Raji (cell line): ENCODE results near the gene RBBP8NL.

Experiments
- POLR2A ChIP-seq: IDR thresholded peaks from 2 replicates; pipeline ENCODE4 v1.6.1; 2011; ENCODE audit warnings: low read depth, low read length, control low read depth; ENCODE audit not compliant: insufficient read depth

Gene RBBP8NL

DNA sequence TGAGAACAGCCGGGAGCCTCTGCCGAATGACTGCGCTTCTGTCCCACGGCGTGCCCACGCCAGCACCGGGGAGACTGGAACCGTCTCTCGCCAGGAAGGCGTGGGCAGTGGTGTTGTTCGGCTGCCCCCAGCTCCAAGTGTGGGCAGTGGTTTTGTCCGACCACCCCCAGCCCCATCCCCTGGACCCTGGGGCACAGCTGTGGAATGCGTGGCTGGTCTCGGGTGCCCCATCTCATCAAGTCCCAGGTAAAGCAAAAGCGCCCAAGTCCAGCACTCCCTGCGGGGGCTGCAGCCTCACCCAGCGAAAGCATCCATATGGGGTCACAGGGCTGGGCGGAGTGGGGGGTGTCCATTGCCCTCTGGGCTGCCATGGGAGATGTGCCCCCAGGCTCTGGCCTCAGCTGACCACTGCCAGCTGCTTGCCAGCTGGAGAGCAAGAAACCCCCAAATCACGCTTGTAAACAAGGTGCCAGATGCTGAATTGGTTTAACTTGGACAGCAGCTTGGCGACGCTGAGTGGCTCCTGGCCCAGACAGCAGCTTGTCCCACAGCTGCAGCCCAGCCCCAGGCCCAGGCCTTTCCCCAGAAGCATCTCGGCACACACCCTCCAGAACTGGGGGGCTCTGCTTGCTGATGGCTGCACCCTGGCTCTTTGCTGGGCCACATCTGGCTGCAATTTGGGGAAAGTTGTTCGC is 24.7 kb downstream of the RBBP8NL start:
- TF ChIP-seq POLR2A = no peak

DNA sequence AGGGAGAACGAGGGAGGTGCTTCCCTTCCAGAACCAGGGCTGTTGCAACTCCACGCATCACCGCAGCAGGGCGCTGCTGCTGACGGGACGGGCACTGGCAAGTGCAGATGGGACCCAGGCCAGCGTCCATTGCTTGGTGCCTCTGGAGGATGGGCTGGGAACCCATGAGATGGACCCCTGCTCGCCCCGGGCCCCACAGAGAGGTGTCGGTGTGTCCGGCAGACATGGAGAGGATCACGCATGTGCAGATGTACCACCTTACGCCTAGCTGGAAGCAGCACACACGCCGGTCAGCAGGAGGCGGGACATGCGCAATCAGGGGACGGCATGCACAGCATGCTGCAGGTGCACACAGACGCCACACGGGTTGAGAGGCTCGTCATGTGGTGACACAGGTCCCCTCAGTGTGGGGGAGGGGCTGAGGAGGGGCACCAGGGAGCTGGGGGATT is 26.0 kb downstream of the RBBP8NL start:
- TF ChIP-seq POLR2A = no peak

DNA sequence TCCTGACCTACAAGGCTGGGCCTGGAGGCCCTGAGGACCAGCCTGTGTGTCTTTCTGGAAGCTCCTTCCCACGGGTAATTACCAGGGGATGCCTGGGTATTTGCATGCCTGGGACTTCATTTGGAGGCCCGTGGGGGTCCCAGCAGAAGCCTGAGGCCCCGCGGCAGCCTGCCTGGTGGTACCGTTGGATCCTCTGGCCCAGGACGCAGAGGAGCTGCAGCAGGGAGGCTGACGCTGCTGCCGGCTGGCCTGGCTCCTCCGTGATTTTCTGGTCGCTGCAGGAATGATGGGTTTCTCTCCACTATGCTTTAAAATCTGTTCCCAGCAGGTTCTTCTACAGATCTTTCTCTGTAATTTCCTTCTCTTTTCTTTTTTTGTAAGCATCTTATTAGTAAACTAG is 26.8 kb downstream of the RBBP8NL start:
- no peak for TF ChIP-seq POLR2A

DNA sequence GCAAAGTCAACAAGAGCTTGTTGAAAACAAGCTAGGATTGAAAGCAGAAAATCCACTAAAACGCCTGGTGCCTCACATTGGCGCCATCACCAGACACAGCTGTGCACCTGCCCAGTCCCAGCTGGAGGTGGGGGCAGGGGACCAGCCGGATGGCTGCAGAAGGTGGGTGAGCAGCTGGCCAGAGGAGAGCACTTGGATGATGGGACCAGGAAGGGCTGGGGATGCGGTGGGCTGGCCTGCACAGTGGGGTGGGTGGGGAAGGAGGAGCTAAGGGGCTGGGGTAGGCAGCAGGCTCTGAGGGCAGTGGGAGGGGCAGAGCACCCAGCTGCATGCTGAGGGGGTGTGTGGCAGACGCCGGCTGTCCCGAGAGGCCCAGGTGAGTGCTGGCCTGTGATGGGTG is 27.3 kb downstream of the RBBP8NL start:
- no peak for TF ChIP-seq POLR2A

DNA sequence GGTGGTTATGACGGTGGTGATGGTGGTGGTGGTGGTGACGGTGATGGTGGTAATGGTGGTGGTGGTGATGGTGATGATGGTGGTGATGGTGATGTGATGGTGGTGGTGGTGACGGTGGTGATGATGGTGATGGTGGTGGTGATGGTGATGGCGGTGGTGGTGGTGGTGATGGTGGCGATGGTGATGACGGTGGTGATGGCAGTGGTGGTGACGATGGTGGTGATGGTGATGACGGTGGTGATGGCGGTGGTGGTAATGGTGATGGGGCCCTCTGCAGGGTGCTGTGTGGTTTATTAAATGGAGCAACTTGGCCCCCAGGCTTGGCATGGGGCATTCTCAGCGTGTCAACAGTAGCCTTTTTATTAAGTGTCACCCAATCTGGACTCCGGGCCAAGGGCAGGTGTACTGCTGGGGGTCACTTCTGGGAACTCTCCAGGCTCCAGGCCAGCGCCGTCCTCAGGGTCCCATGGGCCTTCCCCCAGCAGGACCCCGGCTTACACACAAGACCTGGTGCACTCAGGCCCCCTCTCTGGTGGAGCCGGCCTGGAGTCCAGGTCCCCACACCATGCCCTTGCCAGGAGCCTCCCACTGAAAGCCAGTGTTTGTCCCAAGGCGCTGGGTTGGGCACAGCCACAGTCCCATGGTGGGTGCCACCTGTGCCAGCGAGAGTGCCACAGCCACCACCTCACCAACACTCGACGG is 29.1 kb downstream of the RBBP8NL start:
- TF ChIP-seq POLR2A = no peak

DNA sequence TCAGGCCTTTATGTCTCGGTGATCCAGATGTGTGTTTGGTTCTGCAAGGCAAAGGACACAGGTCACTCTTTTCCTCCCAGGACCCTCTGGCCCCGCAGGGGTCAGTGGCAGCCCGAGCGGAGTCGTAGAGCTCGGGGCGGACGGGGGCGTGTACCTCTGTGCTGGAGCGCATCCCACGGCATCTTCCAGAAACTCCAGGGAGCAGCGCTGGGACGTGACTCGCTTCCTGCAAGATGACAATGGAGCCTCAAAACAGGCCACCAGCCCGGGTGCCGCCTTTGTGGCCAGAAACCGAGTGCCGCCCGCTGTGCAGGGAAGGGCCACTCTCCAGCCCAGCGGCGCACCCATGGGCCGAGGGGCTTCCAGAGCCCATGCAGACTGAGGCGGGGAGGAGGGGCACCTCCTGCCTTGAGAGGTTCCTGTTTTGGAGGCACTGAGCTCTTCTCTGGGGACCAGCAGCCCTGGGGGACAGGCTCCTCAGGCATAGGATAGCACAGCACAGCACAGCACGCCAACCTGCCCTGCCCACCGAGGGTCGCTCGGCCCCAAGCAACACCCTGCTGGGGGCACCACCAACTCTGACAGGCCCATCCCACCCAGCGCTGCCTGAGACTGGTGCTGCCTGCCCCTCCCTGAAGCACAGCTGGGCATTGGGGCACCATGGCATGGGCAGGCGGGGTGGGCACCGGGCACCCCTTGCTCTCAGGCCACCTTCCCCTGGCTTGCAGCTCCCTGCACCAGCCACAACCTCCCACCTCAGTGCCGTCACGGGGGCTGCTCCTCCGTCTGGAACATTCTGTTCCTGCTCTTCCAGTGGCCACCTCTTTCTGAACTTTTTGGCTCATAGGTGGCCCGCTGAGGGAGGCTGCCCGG is 30.7 kb downstream of the RBBP8NL start:
- no peak for TF ChIP-seq POLR2A

DNA sequence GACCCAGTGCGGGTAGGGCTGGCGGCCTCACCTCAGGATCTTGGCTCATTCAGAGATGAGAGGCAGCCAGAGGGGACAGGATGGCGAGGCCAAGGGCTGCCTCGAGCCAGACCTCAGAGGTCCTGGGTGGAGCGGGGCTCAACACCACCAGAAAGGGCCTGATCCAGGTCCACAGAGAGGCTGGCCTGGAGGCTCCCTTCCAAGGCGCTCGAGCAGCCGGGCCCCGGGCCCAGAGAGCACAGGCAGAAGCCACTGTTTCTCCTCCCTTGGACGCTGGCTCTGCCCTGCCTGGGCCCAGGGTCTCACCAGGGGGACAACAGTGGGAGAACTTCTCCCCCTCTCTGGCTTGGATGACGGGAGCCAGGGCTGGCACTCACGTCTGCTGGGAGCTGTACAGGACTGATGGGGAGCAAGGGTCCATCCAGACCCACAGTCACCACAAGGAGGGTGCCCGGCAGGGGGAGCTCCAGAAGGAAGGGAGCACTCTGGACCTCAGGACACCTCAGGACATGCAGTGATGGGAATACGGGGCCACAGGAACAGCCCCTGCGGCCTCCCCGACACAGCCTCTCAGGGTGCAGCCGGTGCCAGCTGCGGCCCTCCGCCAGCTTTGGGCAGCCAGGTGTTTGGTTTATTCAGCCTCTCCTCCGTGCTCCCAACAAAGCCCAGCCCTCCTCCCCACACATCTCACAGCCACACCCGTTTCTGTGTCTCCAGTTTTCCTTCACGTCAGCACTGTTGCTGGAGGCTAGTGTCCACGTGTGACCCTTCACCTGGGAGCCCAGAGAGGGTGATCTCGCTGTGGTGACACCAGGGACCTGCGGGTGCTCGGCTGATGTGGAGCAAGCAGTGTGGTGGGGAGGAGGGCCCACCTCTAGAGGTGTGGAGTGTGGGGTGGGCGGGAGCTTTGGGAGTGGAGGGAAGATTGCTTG is 31.8 kb downstream of the RBBP8NL start:
- TF ChIP-seq POLR2A = no peak

DNA sequence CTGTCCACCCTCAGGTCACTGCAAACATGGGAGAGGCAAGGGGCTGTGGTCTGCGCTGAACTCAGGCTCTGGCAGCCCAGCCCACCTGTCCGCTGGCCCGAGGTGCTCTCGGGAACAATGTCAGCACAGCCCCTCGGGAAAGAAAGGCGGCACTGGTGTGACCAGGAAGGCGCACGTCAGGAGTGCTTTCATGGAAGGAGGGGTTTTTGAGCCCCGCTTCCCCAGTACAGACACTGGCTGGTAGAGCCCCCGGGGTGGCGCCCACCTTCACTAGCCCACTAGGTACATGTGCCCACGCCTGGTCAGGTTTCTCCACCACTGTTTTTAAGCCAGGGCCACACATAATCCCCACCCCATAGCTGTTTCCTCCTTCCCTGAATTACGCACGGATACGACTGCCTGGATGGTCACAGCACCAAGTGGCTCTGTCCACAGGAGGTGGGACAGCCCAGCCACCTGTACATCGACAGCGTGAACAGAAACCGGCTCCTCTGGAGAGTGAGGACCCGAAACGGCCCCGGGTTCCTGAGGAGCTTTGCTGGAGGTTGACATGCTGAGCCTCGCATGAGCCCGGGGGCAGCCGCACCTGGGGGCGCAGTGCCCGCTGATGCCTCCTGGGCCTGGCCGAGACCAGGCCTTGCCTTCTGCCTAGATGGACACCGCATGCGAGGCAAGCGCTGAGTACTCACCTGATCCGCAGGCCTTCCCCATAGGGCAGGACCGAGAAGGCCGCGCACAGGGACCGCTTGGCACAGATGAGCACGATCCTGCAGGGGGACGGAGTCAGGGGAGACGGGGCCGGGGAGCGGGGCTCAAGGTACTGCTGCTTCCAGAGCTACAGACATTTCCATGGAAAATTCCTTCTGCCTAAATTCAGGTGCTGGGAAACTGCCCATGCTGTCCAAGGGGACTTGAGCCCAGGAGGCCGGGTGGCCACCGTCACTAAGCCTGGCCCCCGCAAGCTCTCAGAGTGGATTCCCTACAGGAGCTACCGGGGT is 32.8 kb downstream of the RBBP8NL start:
- TF ChIP-seq POLR2A = no peak

DNA sequence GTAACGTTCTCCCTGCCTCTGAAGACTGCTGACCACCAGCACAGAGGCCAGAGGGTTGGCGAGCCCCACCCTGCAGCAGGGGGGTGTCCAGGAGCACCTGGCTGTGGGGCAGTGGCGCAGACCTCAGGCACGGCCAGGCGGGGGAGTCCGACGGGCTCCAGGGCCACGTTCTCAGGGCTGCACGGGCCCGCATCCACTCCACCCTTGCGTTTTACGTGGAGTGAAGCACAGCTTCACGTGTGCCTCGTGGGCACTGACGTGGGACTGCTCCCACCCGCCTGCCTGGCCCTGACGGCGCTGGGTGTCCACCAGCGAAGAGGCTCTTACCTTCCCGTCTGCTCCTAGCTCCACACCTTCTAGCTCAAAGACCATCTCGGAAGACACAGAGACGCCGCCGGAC is 33.5 kb downstream of the RBBP8NL start:
- TF ChIP-seq POLR2A = no peak

DNA sequence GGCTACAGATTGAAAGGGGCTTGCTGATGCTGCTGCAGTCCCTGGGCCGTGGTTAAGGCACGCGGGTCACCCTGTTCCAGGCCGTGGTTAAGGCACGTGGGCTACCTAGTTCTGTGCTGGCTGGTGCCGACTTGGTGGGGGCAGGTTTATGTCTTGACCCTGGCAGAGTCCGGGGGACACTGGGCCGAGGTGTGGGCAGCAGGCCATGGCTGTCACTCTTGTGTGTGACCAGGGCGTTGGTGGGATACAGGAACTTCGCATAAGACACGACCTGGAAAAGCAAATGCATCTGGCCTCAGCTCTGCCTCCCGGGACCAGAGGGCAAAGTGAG is 34.0 kb downstream of the RBBP8NL start:
- no peak for TF ChIP-seq POLR2A

DNA sequence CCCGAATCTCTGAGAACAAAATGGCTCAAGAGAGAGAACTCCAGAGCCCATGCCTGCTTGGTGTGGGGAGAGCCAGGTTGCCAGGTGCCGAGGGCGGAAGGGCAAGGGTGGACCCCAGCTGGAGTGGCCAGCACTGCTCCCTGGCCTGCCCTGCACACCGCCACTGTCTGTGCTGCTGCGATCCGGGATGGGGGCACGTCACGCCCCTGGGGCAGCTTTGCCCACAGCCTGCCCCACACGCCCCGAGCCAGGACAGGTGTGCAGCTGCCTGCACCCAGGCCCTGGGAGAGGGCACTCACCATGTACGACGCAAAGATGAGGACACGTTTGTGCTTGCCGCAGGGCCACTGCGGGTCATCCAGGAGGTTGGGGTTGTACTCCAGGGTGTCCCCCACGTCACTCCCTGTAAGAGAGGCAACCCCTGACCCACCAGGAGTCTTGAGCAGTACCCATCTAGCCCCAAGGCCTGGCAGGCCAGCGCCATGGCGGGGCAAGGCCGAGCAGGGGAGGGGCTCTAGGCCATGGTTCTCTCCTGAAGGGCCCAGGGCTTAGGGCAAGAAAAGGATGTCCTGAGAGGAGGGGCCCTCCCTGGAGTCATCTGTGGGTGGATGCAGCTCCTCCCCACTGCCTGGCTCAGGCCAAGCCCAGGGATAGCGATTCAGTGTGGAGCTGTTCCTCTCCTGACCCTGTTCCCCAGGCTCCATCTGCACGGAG is 34.6 kb downstream of the RBBP8NL start:
- TF ChIP-seq POLR2A = no peak

DNA sequence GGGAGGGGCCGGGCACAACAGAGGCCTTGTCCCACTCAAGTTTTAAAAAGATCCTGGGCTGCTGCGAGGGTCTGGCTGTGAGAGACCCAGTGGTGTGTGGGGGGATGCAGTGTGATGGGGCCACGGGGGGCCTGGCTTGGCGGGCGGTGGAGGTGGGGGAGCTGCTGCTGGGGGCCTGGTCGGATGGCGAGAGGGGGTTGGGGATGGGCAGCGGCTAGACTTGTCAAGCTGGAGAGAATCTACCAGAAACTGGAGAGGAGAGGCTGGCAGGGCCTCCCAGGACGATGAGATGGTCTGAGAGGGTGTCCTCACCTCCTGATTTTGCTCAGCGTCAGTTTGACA is 35.3 kb downstream of the RBBP8NL start:
- TF ChIP-seq POLR2A = no peak

DNA sequence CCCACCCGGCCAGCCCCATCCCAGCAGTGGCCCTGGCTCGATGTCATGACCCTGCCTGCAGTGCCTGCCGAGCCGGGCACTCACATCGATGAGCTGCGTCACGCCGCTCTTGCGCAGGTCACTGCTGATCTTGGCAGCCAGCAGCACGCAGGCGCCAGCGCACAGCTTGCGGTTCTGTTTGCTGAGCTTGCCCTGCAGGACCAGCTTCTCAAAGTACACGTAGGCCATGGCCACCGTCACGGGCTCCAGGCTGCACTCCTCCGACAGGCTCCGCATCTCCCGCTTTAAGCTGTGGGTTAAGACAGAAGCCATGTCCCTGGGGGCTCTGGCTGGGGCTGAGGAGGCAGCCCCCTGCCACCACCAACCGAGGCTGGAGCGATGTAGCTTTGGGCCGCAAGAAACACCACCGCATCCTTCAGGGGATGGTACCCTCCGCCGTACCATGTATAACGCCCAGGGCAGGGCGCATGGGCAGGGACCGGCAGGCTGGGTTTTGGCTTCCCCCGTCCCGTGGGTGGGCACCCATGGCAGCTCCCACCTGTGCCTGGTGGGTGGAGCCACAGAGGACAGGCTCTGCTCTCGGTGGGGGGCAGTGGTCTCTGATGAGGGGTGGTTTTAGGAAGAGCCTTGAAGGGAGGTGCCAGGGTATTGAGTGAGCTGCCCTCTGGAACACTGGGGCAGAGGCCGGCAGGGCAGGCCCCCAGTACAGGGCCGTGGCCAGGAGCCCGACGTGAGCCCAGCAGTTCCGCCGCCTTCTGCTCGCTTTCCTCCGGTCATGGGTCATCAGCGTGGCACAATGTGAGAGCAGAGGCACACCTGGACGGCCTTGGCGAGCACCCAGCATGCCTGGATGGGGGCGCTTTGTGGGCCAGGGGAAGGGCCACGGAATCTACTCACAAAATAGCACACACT is 35.9 kb downstream of the RBBP8NL start:
- TF ChIP-seq POLR2A = no peak
